HCT116 (cell line): ENCODE data around the gene NUP153. TPM values are rescaled to one million over a fixed set of nuclear protein-coding genes. Genes with fewer than 3 reads are reported as not detected.

Source experiments
- ATAC-seq: fragments of 200-7000 bp; cut with Tn5 transposase; 2 replicates; pipeline ENCODE4 v1.9.1; 2020; ENCODE audit warnings: mild to moderate bottlenecking, moderate library complexity
- BruUV-seq: library from RNA; stranded (reverse); fragments of 400-500 nt; replicated peaks from 2 replicates; lab custom pipeline; 2021; lab: Mats Ljungman, UMichigan
- CTCF ChIA-PET: fragments of 300-600 bp; sonication (Branson Sonifier 250); formaldehyde crosslinking; loops from one replicate; lab custom pipeline; 2021; ENCODE audit warnings: antibody characterized with exemption; lab: Charles Lee
- POLR2A ChIA-PET: fragments of 300-600, 350-600 bp; sonication (Branson Sonifier 250); formaldehyde crosslinking; loops from one replicate; lab custom pipeline; 2021; ENCODE audit warnings: antibody characterized with exemption; lab: Charles Lee
- RAD21 ChIA-PET, 2 experiments: fragments of 300-600 bp; sonication (Branson Sonifier 250); formaldehyde crosslinking; loops; one replicate each; lab custom pipeline; 2023; ENCODE audit warnings: low total read pairs in 2 of 2; ENCODE audit not compliant: uncharacterized antibody in 2 of 2, unreplicated experiment in 2 of 2, low non-redundant PET in 1 of 2; lab: Charles Lee
- DNase-seq: peaks from one replicate; pipeline ENCODE4 v3.0.0-alpha.2; 2010; ENCODE audit warnings: low read depth, low spot score
- H2AFZ ChIP-seq: fragments of 200-600 bp; shearing (Covaris generic), sonication (generic); 2 replicates; pipeline ENCODE4 v1.6.1; 2017; ENCODE audit warnings: low read depth, mixed run types, mixed read lengths, antibody characterized with exemption, low read length; ENCODE audit not compliant: poor library complexity, severe bottlenecking
- H3K27ac ChIP-seq: 2 replicates; pipeline ENCODE4 v1.5.1; 2012; ENCODE audit warnings: low read depth, low read length
- H3K27me3 ChIP-seq: fragments of 200-600 bp; sonication (generic); 2 replicates; pipeline ENCODE4 v1.6.1; 2016; ENCODE audit warnings: mixed run types, low read length, mixed read lengths; ENCODE audit not compliant: insufficient read depth
- H3K36me3 ChIP-seq, 2 experiments: fragments of 200-500 bp in 1 of 2; fragments of 200-600 bp in 1 of 2; sonication (Bioruptor generic) in 1 of 2; sonication (generic) in 1 of 2; 2 replicates each; pipeline versions ENCODE4 v1.5.1 to v1.6.1; 2014 to 2016; ENCODE audit warnings: low read length in 2 of 2, inconsistent platforms in 1 of 2, mixed read lengths in 1 of 2, mixed run types in 1 of 2; ENCODE audit not compliant: insufficient read depth in 2 of 2, control insufficient read depth in 1 of 2
- H3K4me1 ChIP-seq, 2 experiments: fragments of 200-600 bp in 1 of 2; sonication (generic) in 1 of 2; 2 replicates each; pipeline versions ENCODE4 v1.5.1 to v1.6.1; 2012 to 2017; ENCODE audit warnings: low read length in 2 of 2, inconsistent platforms in 1 of 2, mild to moderate bottlenecking in 1 of 2, mixed read lengths in 1 of 2, mixed run types in 1 of 2, moderate library complexity in 1 of 2; ENCODE audit not compliant: insufficient read depth in 2 of 2, control insufficient read depth in 1 of 2
- H3K4me2 ChIP-seq: fragments of 200-600 bp; sonication (generic); 2 replicates; pipeline ENCODE4 v1.6.1; 2017; ENCODE audit warnings: mixed run types, low read length, mixed read lengths
- H3K4me3 ChIP-seq, 2 experiments: fragments of 200-600 bp in 1 of 2; sonication (generic) in 1 of 2; replicated peaks in 1 of 2; 2 replicates each; pipeline ENCODE4 v1.5.1; 2011 to 2016; ENCODE audit warnings: low read length in 2 of 2, control low read depth in 1 of 2, low read depth in 1 of 2, mild to moderate bottlenecking in 1 of 2, mixed read lengths in 1 of 2, mixed run types in 1 of 2
- H3K79me2 ChIP-seq: fragments of 200-600 bp; sonication (generic); 2 replicates; pipeline ENCODE4 v1.6.1; 2017; ENCODE audit warnings: mild to moderate bottlenecking, mixed run types, low read length, moderate library complexity, mixed read lengths; ENCODE audit not compliant: insufficient read depth
- H3K9ac ChIP-seq: fragments of 200-600 bp; sonication (generic); 2 replicates; pipeline ENCODE4 v1.6.1; 2016; ENCODE audit warnings: low read length, mixed read lengths
- H3K9me2 ChIP-seq: fragments of 200-600 bp; sonication (generic), shearing (Covaris generic); 2 replicates; pipeline ENCODE4 v1.6.1; 2017; ENCODE audit warnings: mixed run types, mild to moderate bottlenecking, moderate library complexity; ENCODE audit not compliant: insufficient read depth
- H3K9me3 ChIP-seq, 2 experiments: fragments of 200-500 bp in 1 of 2; fragments of 200-600 bp in 1 of 2; sonication (Bioruptor generic) in 1 of 2; sonication (generic) in 1 of 2; 2 replicates each; pipeline ENCODE4 v1.6.1; 2014 to 2017; ENCODE audit warnings: low read length in 2 of 2, mixed read lengths in 2 of 2, inconsistent platforms in 1 of 2, low read depth in 1 of 2, mild to moderate bottlenecking in 1 of 2, mixed run types in 1 of 2, moderate library complexity in 1 of 2; ENCODE audit not compliant: control insufficient read depth in 1 of 2, insufficient read depth in 1 of 2
- H4K20me1 ChIP-seq: fragments of 200-600 bp; sonication (generic), shearing (Covaris generic); 2 replicates; pipeline ENCODE4 v1.6.1; 2017; ENCODE audit warnings: mixed run types, mild to moderate bottlenecking, moderate library complexity; ENCODE audit not compliant: insufficient read depth
- CBX3 ChIP-seq: IDR thresholded peaks from 2 replicates; pipeline ENCODE4 v1.6.1; 2012; ENCODE audit warnings: low read depth
- EGR1 ChIP-seq: IDR thresholded peaks from 2 replicates; pipeline ENCODE4 v1.6.1; 2012; ENCODE audit warnings: low read depth
- EZH2phosphoT487 ChIP-seq: fragments of 200-600 bp; IDR thresholded peaks from 2 replicates; pipeline ENCODE4 v1.6.1; 2018; ENCODE audit warnings: antibody characterized with exemption, borderline replicate concordance
- FOSL1 ChIP-seq: IDR thresholded peaks from 2 replicates; pipeline ENCODE4 v1.6.1; 2012; ENCODE audit warnings: low read depth
- JUND ChIP-seq: IDR thresholded peaks from 2 replicates; pipeline ENCODE4 v1.6.1; 2012
- POLR2A ChIP-seq: IDR thresholded peaks from 2 replicates; pipeline ENCODE4 v1.7.0; 2011; ENCODE audit warnings: borderline replicate concordance; ENCODE audit not compliant: insufficient read depth, insufficient read length; ENCODE audit errors: extremely low read depth
- POLR2AphosphoS5 ChIP-seq: IDR thresholded peaks from 2 replicates; pipeline ENCODE4 v1.6.1; 2011; ENCODE audit warnings: mild to moderate bottlenecking, low read depth, low read length, moderate library complexity
- RAD21 ChIP-seq: IDR thresholded peaks from 2 replicates; pipeline ENCODE4 v1.6.1; 2012; ENCODE audit warnings: low read depth, mild to moderate bottlenecking
- SIN3A ChIP-seq: IDR thresholded peaks from 2 replicates; pipeline ENCODE4 v1.6.1; 2012; ENCODE audit warnings: low read depth
- ZFX ChIP-seq: fragments of 450-650 bp; IDR thresholded peaks from 2 replicates; pipeline ENCODE4 v1.6.1; 2017
- intact Hi-C: fragments of 100-400 bp; cut with micrococcal nuclease; formaldehyde crosslinking; loops from 2 replicates; pipeline ENCODE4 v1.10.0; 2022
- total RNA-seq: library from RNA; stranded (reverse); gene quantifications from one replicate; pipeline ENCODE4 v1.2.1, GENCODE V29; 2021; ENCODE audit not compliant: unreplicated experiment

Gene NUP153
- total RNA-seq, 1 experiment from 2014 or later: 51.6 TPM

GRCh38 chr6:17600527-17601385 is 106.0 kb downstream of the NUP153 start:
- peak; percentile 27; the same call in 1 of the 2 replicates for TF ChIP-seq SIN3A
- TF ChIP-seq EZH2phosphoT487: no peak
- no peak for TF ChIP-seq POLR2AphosphoS5
- no peak for TF ChIP-seq JUND
- TF ChIP-seq ZFX: peak; percentile 89
- 0 out of 2 replicates have a peak, but pooled peaks have one; percentile 4 for TF ChIP-seq RAD21
- TF ChIP-seq POLR2A: no peak
- peak; percentile 90 for TF ChIP-seq EGR1
- no peak for TF ChIP-seq FOSL1
- TF ChIP-seq CBX3: no peak
- intact Hi-C loops: no loop called here
- H3K27me3 ChIP-seq: no peaks in the 10 kb centered on the region
- H3K4me3 ChIP-seq: peak overlapping the region; percentile 66 to 79
- DNase-seq (no peak), ATAC-seq (peak; percentile 56)
- ChIA-PET CTCF (interaction anchor here (1.2 kb wide), 1 partner anchor 15 kb away, joined by 3 read pairs; no protein-coding TSS in a partner anchor), RAD21 (interaction anchor here in 1 of 2 experiments (1.2 kb wide), 1 partner anchor 12 kb away, joined by 3 read pairs; no protein-coding TSS in a partner anchor), POLR2A (interaction anchor here (0.9 to 1.8 kb wide), 5 partner anchors 9 to 664 kb away, joined by 3 to 13 read pairs (median 3); partner anchors contain the start of gene DEK)
- H3K9me3 ChIP-seq: no peaks in the 10 kb centered on the region
- H3K4me2 ChIP-seq: peak overlapping the region; percentile 91
- H3K79me2 ChIP-seq: 0 out of 2 replicates have a peak, but pooled peaks cover 9% of the 10 kb centered on the region
- peaks cover 3 to 26% of the 10 kb centered on the region in 2 experiments; a peak in 2 of 4 replicates for H3K4me1 ChIP-seq
- peak overlapping the region; percentile 78 for H3K9ac ChIP-seq
- BruUV-seq: no TSS peak
- H3K36me3 ChIP-seq: peaks cover 0 to 2% of the 10 kb centered on the region in 2 experiments; a peak in 2 of 4 replicates
- H3K27ac ChIP-seq: peak overlapping the region; percentile 64
- H2AFZ ChIP-seq: no peak overlapping the region
- no peaks in the 10 kb centered on the region for H4K20me1 ChIP-seq
- no peaks in the 10 kb centered on the region for H3K9me2 ChIP-seq
